Loucy (cell line): Measurements from ENCODE around the gene DUSP9.
A peak's percentile ranks its signal among the peaks of the same experiment; 100 is the strongest.

Experiments
- CTCF ChIP-seq: fragments of 200-600 bp; sonication (generic); conservative IDR thresholded peaks from 2 replicates; pipeline ENCODE4 v1.5.1; 2014; ENCODE audit warnings: mild to moderate bottlenecking, antibody characterized with exemption, low read length
- EZH2phosphoT487 ChIP-seq: fragments of 200-600 bp; IDR thresholded peaks from 2 replicates; pipeline ENCODE4 v1.6.1; 2018; ENCODE audit warnings: antibody characterized with exemption, mild to moderate bottlenecking, moderate library complexity, borderline replicate concordance

- TF ChIP-seq CTCF (peak; percentile 76), EZH2phosphoT487 (no peak)
Measured at GRCh38 chrX:153669174-153669890, 22.3 kb downstream of the DUSP9 start.
